AG04450 (cell line): ENCODE measurements around the gene GPSM1. TPM values are rescaled to one million over a fixed set of nuclear protein-coding genes. Genes with fewer than 3 reads are reported as not detected.

Experiments used
- CTCF ChIA-PET: fragments of 300-600, 350-600 bp; formaldehyde crosslinking; extraction: SDS; loops from one replicate; lab custom pipeline; 2022; ENCODE audit warnings: antibody characterized with exemption, inconsistent platforms; lab: Charles Lee
- POLR2A ChIA-PET: fragments of 350-600 bp; formaldehyde crosslinking; extraction: SDS; loops from one replicate; lab custom pipeline; 2021; ENCODE audit warnings: antibody characterized with exemption, inconsistent platforms; lab: Yijun Ruan, JAX
- DNase-seq: peaks from one replicate; pipeline ENCODE4 v3.0.0-alpha.2; 2011; ENCODE audit warnings: low read depth, low spot score
- H3K27ac ChIP-seq: one replicate; pipeline ENCODE4 v1.5.1; 2012; ENCODE audit warnings: low read depth, low read length, control low read depth
- H3K27me3 ChIP-seq: one replicate; pipeline ENCODE4 v1.6.0; 2012; ENCODE audit warnings: low read length; ENCODE audit not compliant: control insufficient read depth, insufficient read depth
- H3K4me3 ChIP-seq: 2 replicates; pipeline ENCODE4 v1.5.1; 2011; ENCODE audit warnings: mild to moderate bottlenecking, low read depth, low read length, control low read depth
- H3K9me3 ChIP-seq: 2 replicates; pipeline ENCODE4 v1.5.1; 2012; ENCODE audit warnings: low read length; ENCODE audit not compliant: control insufficient read depth, insufficient read depth
- polyA plus RNA-seq: library from polyadenylated mRNA; depleted of rRNA; stranded (reverse); fragments of >200 nt; gene quantifications from 2 replicates; pipeline ENCODE4 v1.2.3, GENCODE V29; 2011
- TF ChIP-seq, protein P1 (sequence below): IDR thresholded peaks from 2 replicates; pipeline ENCODE4 v1.5.1; 2011; ENCODE audit warnings: low read depth, low read length, control low read depth, inconsistent platforms

Gene GPSM1
- polyA plus RNA-seq, 1 experiment, result 22.5 TPM

- H3K27me3 ChIP-seq, result peaks cover 35% of the 10 kb centered on the region
- CTCF ChIA-PET, result no interaction called here
- TF ChIP-seq, protein P1, sequence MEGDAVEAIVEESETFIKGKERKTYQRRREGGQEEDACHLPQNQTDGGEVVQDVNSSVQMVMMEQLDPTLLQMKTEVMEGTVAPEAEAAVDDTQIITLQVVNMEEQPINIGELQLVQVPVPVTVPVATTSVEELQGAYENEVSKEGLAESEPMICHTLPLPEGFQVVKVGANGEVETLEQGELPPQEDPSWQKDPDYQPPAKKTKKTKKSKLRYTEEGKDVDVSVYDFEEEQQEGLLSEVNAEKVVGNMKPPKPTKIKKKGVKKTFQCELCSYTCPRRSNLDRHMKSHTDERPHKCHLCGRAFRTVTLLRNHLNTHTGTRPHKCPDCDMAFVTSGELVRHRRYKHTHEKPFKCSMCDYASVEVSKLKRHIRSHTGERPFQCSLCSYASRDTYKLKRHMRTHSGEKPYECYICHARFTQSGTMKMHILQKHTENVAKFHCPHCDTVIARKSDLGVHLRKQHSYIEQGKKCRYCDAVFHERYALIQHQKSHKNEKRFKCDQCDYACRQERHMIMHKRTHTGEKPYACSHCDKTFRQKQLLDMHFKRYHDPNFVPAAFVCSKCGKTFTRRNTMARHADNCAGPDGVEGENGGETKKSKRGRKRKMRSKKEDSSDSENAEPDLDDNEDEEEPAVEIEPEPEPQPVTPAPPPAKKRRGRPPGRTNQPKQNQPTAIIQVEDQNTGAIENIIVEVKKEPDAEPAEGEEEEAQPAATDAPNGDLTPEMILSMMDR, result no peak
Measured at GRCh38 chr9:136295542-136296433, 31.6 kb upstream of the GPSM1 start.

DNA sequence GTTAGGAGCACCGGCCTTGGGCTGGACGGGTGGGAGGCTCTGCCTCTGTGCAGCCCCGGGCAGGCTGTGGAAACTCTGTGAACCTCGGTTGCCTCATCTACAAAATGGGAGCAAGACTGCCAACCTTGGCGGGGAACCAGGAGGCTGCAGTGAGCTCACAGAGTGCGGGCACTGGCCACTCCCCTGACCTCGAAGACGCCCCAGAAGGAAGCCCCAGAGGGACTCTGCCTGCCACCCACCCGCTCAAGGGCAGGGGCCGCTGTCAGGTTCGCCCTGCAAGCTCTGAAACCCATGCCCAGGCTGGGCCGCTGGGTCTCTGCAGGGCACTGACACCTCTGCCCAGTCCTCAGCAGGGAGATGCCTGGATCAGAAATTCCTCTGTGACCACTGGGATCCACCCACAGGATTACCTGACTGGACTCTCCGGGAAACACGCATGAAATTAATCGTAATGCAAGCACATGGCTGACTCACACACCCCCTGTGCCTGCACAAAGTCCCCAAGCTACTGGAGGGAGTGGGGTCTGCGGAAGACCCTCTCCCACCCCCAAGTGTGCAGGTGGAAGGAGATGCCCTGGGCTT lies 30.8 kb upstream of the GPSM1 start:
- H3K27me3 ChIP-seq, result peaks cover 37% of the 10 kb centered on the region
- peaks cover 21% of the 10 kb centered on the region for H3K9me3 ChIP-seq
- ChIA-PET POLR2A (no interaction called here), CTCF (interaction anchor here (1.0 kb wide), 1 partner anchor 12 kb away, joined by 3 read pairs; no protein-coding TSS in a partner anchor)
- no peak overlapping the region for H3K27ac ChIP-seq
- TF ChIP-seq, protein P1, result no peak
- no peak for DNase-seq
- no peak overlapping the region for H3K4me3 ChIP-seq

More at GRCh38 chr9:136295542-136296433, 31.6 kb upstream of the GPSM1 start:
- H3K4me3 ChIP-seq, result no peak overlapping the region
- no peak overlapping the region for H3K27ac ChIP-seq
- POLR2A ChIA-PET, result no interaction called here
- H3K9me3 ChIP-seq, result peaks cover 21% of the 10 kb centered on the region
- DNase-seq, result no peak

DNA sequence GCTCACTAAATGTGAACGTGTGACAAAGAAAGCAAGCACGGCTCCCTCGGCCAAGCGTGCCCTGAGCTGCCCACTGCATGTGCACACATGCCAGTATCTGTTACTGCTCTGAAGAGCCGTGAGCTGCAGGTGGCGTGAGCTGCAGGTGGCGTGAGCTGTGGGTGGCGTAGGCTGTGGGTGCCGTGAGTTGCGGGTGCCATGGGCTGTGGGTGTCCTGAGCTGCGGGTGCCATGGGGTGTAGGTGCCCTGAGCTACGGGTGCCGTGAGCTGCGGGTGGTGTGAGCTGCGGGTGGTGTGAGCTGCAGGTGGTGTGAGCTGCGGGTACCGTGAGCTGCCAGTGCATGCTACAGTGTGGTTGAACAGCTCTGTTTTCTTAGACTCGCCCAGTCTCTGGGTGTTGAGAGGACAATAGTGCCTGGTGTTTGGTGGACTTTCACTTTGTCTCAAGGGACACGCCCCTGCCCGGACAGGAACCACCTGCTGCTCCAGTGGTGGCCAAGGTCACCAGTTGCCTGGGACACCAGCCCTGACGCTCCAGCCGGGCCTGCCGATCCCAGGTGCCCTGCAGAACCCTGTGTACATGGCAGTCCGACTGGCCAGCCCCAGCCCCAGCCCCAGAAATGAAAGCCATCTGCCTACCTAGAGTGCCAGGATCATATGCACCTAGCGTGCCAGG lies 30.2 kb upstream of the GPSM1 start:
- ChIA-PET POLR2A (no interaction called here), CTCF (interaction anchor here (1.0 kb wide), 1 partner anchor 13 kb away, joined by 3 read pairs; no protein-coding TSS in a partner anchor)
- Histone ChIP-seq H3K9me3 (peaks cover 21% of the 10 kb centered on the region), H3K27me3 (peaks cover 34% of the 10 kb centered on the region), H3K4me3 (no peak overlapping the region), H3K27ac (no peak overlapping the region)
- TF ChIP-seq, protein P1, result no peak
- DNase-seq, result no peak

- TF ChIP-seq, protein P1, result no peak
- Histone ChIP-seq H3K27me3 (peaks cover 39% of the 10 kb centered on the region), H3K9me3 (peaks cover 15% of the 10 kb centered on the region), H3K4me3 (no peak overlapping the region), H3K27ac (peak overlapping the region; percentile 31)
- POLR2A ChIA-PET, result no interaction called here
- CTCF ChIA-PET, result no interaction called here
- no peak for DNase-seq
Measured at GRCh38 chr9:136297766-136298735, 29.3 kb upstream of the GPSM1 start.
